CD14-positive monocyte (primary cell): ENCODE data around the gene IL36G. TPM values are rescaled to one million over a fixed set of nuclear protein-coding genes. Genes with fewer than 3 reads are reported as not detected.

Experiments
- DNase-seq, 3 donors: peaks; one replicate each; pipeline ENCODE4 v3.0.0-alpha.2; 2011 to 2022
- H2AFZ ChIP-seq: 2 replicates; pipeline ENCODE4 v1.6.0; 2012; ENCODE audit warnings: mild to moderate bottlenecking, low read depth, low read length, inconsistent platforms; ENCODE audit not compliant: insufficient read depth, poor library complexity, severe bottlenecking
- H3K27ac ChIP-seq, 2 donors: 1 replicate in 1 of 2; 2 replicates in 1 of 2; pipeline ENCODE4 v1.5.1; 2012 to 2013; ENCODE audit warnings: low read length in 2 of 2, control low read depth in 1 of 2, inconsistent platforms in 1 of 2, low read depth in 1 of 2, mild to moderate bottlenecking in 1 of 2
- H3K27me3 ChIP-seq, 2 donors: one replicate each; pipeline versions ENCODE4 v1.6.0 to v1.6.1; 2011 to 2013; ENCODE audit warnings: low read length in 2 of 2; ENCODE audit not compliant: control insufficient read depth in 2 of 2, insufficient read depth in 2 of 2
- H3K36me3 ChIP-seq, 2 donors: replicated peaks in 1 of 2; 1 replicate in 1 of 2; 2 replicates in 1 of 2; pipeline versions ENCODE4 v1.5.1 to v1.6.1; 2012 to 2013; ENCODE audit warnings: low read length in 2 of 2, control low read depth in 1 of 2, inconsistent platforms in 1 of 2, mild to moderate bottlenecking in 1 of 2; ENCODE audit not compliant: insufficient read depth in 2 of 2, control insufficient read depth in 1 of 2
- H3K4me1 ChIP-seq, 2 donors: 1 replicate in 1 of 2; 2 replicates in 1 of 2; pipeline versions ENCODE4 v1.5.1 to v1.6.1; 2012 to 2013; ENCODE audit warnings: low read length in 2 of 2, control low read depth in 1 of 2, inconsistent platforms in 1 of 2, mild to moderate bottlenecking in 1 of 2, moderate library complexity in 1 of 2; ENCODE audit not compliant: insufficient read depth in 2 of 2, control insufficient read depth in 1 of 2
- H3K4me2 ChIP-seq: replicated peaks from 2 replicates; pipeline ENCODE3; 2012; ENCODE audit warnings: low read length, moderate library complexity, mild to moderate bottlenecking; ENCODE audit not compliant: poor library complexity, severe bottlenecking; ENCODE audit errors: extremely low read depth
- H3K4me3 ChIP-seq, 3 experiments: fragments of 200-600 bp in 1 of 3; sonication (generic) in 1 of 3; replicated peaks in 1 of 3; 1 replicate in 2 of 3; 2 replicates in 1 of 3; pipeline ENCODE4 v1.5.1; 2011 to 2013; ENCODE audit warnings: low read length in 3 of 3, mild to moderate bottlenecking in 3 of 3, control low read depth in 2 of 3, low read depth in 2 of 3, inconsistent platforms in 1 of 3, moderate library complexity in 1 of 3
- H3K79me2 ChIP-seq: 2 replicates; pipeline ENCODE4 v1.6.0; 2012; ENCODE audit warnings: mild to moderate bottlenecking, control low read depth, inconsistent platforms, low read length, moderate library complexity; ENCODE audit not compliant: insufficient read depth
- H3K9ac ChIP-seq: 2 replicates; pipeline ENCODE4 v1.6.0; 2017; ENCODE audit warnings: low read length, mild to moderate bottlenecking; ENCODE audit not compliant: insufficient read depth, poor library complexity, severe bottlenecking
- H3K9me3 ChIP-seq, 2 donors: replicated peaks in 1 of 2; 1 replicate in 1 of 2; 2 replicates in 1 of 2; pipeline versions ENCODE4 v1.5.1 to v1.6.1; 2012 to 2013; ENCODE audit warnings: low read length in 2 of 2, control low read depth in 1 of 2; ENCODE audit not compliant: control insufficient read depth in 1 of 2, insufficient read depth in 1 of 2
- H4K20me1 ChIP-seq: 2 replicates; pipeline ENCODE4 v1.6.0; 2012; ENCODE audit warnings: mild to moderate bottlenecking, low read length, control low read depth, moderate library complexity; ENCODE audit not compliant: insufficient read depth
- H3K27ac Mint-ChIP-seq, 7 donors: one replicate each; pipeline ENCODE4 v1.8.0; 2020; ENCODE audit warnings: mild to moderate bottlenecking in 7 of 7, mixed read lengths in 7 of 7, moderate library complexity in 6 of 7, inconsistent platforms in 2 of 7
- H3K27me3 Mint-ChIP-seq, 3 donors: one replicate each; pipeline ENCODE4 v1.8.0; 2021 to 2022; ENCODE audit warnings: low read depth in 3 of 3, mild to moderate bottlenecking in 3 of 3, mixed read lengths in 3 of 3, moderate library complexity in 3 of 3, inconsistent platforms in 1 of 3
- H3K36me3 Mint-ChIP-seq, 2 donors: one replicate each; pipeline ENCODE4 v1.8.0; 2020; ENCODE audit warnings: mixed read lengths in 2 of 2, inconsistent platforms in 1 of 2, mild to moderate bottlenecking in 1 of 2
- H3K4me1 Mint-ChIP-seq: one replicate; pipeline ENCODE4 v1.8.0; 2020; ENCODE audit warnings: mild to moderate bottlenecking, mixed read lengths
- H3K4me3 Mint-ChIP-seq, 2 donors: one replicate each; pipeline ENCODE4 v1.8.0; 2020; ENCODE audit warnings: mild to moderate bottlenecking in 2 of 2, mixed read lengths in 2 of 2, moderate library complexity in 1 of 2
- H3K9me3 Mint-ChIP-seq, 7 donors: one replicate each; pipeline ENCODE4 v1.8.0; 2020 to 2022; ENCODE audit warnings: mixed read lengths in 7 of 7, mild to moderate bottlenecking in 6 of 7, moderate library complexity in 6 of 7, inconsistent platforms in 2 of 7
- WGBS: methylation state at CpG from one replicate; pipeline ENCODE4 v1.1.5; 2013; ENCODE audit warnings: missing lambda C conversion rate; ENCODE audit not compliant: insufficient coverage; 5-methylcytosine and 5-hydroxymethylcytosine counted together
- intact Hi-C, 2 donors: fragments of 100-400 bp; cut with micrococcal nuclease; formaldehyde crosslinking; loops; one replicate each; pipeline versions ENCODE4 v1.15.0 to v1.15.1; 2023
- polyA plus RNA-seq, 3 donors: library from polyadenylated mRNA; depleted of rRNA in 1 of 3; unstranded in 2 of 3; stranded (reverse) in 1 of 3; fragments of 300-500 nt in 2 of 3; fragments of >200 nt in 1 of 3; fragmentation: Illumina TruSeq in 2 of 3; gene quantifications; 1 replicate in 2 of 3; 2 replicates in 1 of 3; pipeline ENCODE4 v1.2.3, GENCODE V29; 2012 to 2021
- TF ChIP-seq, protein P1 (sequence below): fragments of 200-600 bp; IDR thresholded peaks from one replicate; pipeline ENCODE4 v1.8.0; 2022; ENCODE audit warnings: antibody characterized with exemption, mild to moderate bottlenecking

IL36G gene
- polyA plus RNA-seq, 3 donors: not detected

DNA sequence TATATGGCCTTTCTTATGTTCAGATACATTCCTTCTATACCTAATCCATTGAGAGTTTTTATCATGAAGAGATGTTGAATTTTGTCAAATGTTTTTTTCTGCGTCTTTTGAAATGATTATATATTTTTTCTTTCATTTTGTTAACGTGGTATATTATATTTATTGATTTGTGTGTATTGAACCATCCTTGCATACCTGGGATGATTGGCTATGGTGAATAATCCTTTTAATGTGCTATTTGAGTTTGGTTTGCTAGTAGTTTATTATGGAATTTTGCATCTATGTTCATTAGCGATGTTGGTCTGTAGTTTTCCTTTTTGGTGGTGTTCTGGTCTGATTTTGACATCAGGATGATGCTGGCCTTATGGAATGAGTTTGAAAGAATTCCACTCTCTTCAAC, 11.8 kb downstream of the IL36G start:
- Histone ChIP-seq H3K36me3 (no peaks in the 10 kb centered on the region), H3K4me3 (no peak overlapping the region), H3K27ac (no peak overlapping the region), H3K4me1 (no peaks in the 10 kb centered on the region), H3K9me3 (peaks cover 4 to 17% of the 10 kb centered on the region in 2 donors), H2AFZ (no peak overlapping the region), H3K27me3 (no peaks in the 10 kb centered on the region), H3K4me2 (no peak overlapping the region), H3K79me2 (no peaks in the 10 kb centered on the region), H3K9ac (no peak overlapping the region), H4K20me1 (no peaks in the 10 kb centered on the region)
- TF ChIP-seq, protein P1, sequence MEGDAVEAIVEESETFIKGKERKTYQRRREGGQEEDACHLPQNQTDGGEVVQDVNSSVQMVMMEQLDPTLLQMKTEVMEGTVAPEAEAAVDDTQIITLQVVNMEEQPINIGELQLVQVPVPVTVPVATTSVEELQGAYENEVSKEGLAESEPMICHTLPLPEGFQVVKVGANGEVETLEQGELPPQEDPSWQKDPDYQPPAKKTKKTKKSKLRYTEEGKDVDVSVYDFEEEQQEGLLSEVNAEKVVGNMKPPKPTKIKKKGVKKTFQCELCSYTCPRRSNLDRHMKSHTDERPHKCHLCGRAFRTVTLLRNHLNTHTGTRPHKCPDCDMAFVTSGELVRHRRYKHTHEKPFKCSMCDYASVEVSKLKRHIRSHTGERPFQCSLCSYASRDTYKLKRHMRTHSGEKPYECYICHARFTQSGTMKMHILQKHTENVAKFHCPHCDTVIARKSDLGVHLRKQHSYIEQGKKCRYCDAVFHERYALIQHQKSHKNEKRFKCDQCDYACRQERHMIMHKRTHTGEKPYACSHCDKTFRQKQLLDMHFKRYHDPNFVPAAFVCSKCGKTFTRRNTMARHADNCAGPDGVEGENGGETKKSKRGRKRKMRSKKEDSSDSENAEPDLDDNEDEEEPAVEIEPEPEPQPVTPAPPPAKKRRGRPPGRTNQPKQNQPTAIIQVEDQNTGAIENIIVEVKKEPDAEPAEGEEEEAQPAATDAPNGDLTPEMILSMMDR: no peak
- intact Hi-C loops: no loop called here
- Mint-ChIP-seq H3K27me3 (peaks cover 0 to 5% (median 4%) of the 10 kb centered on the region in 3 donors), H3K9me3 (peaks cover 10 to 36% (median 26%) of the 10 kb centered on the region in 7 donors), H3K36me3 (no peaks in the 10 kb centered on the region), H3K27ac (no peak overlapping the region), H3K4me3 (no peak overlapping the region), H3K4me1 (no peaks in the 10 kb centered on the region)
- DNase-seq: no peak
- WGBS: 60% methylated on average over 1 of the region's 3 CpGs

DNA sequence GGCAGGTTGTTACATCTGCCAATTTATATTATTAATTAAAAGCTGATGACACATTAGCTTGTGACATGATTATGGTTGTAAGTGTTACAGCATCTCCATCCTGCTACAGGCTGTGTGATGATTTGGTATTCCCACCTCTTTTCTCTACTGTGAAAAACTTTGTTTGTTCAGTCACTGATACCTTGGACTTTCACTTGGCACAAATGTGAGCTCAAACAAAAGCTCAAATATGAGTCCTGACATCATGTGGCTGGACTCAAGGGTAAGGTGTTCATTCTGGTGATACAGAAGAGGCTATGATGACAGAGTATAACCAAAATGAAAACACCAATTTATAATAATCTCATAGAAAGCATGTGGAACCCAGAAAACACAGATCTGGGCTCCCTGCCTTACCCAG, 16.0 kb downstream of the IL36G start:
- intact Hi-C loops: no loop called here
- no peak overlapping the region for H3K27ac Mint-ChIP-seq

More for the DNA sequence above, 16.0 kb downstream of the IL36G start:
- Histone ChIP-seq H3K27me3 (no peaks in the 10 kb centered on the region), H3K79me2 (no peaks in the 10 kb centered on the region), H4K20me1 (no peaks in the 10 kb centered on the region), H3K4me3 (no peak overlapping the region), H3K4me1 (no peaks in the 10 kb centered on the region), H3K27ac (no peak overlapping the region), H3K36me3 (no peaks in the 10 kb centered on the region), H3K9ac (no peak overlapping the region), H3K9me3 (peaks cover 6 to 17% of the 10 kb centered on the region in 2 donors), H2AFZ (no peak overlapping the region), H3K4me2 (no peak overlapping the region)
- Mint-ChIP-seq H3K27me3 (peaks cover 2 to 6% (median 2%) of the 10 kb centered on the region in 3 donors), H3K9me3 (peaks cover 12 to 35% (median 30%) of the 10 kb centered on the region in 7 donors), H3K36me3 (no peaks in the 10 kb centered on the region), H3K4me1 (no peaks in the 10 kb centered on the region), H3K4me3 (no peak overlapping the region)
- TF ChIP-seq, protein P1: no peak
- no peak for DNase-seq
